ENCODE data around the gene REM1. TPM values are rescaled to one million over a fixed set of nuclear protein-coding genes. Genes with fewer than 3 reads are reported as not detected.

REM1 gene
- total RNA-seq, 4 donors from 2014 or later, result 0.80 to 1.8 (median 1.3) TPM; not detected in 1

DNA sequence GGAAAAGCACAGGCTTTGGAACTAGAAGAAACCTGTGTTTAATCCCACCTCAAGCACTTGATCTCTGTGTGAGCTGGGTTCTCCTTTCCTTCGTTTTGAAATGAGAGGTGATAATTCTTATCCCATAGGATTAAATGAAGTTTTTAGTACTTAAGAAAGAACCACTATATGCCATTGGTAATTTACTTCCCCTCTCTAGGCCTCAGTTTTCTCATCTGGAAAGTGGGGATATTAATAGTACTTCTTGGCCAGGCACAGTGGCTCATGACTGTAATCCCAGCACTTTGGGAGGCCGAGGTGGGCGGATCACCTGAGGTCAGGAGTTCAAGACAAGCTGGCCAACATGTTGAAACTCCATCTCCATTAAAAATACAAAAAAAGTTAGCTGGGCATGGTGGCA, 14.1 kb downstream of the REM1 start:
- no peak for DNase-seq
- H3K27me3 ChIP-seq, result peaks cover 8% of the 10 kb centered on the region
- no peak overlapping the region for H3K4me3 ChIP-seq
- intact Hi-C loops (cut with DNase I; ENCODE audit: low total_unique reads), result no loop called here
- no peak overlapping the region for H3K27ac ChIP-seq
- TF ChIP-seq POLR2A (IDR thresholded peaks at IDR 0.05), result no peak
- TF ChIP-seq, protein P1, sequence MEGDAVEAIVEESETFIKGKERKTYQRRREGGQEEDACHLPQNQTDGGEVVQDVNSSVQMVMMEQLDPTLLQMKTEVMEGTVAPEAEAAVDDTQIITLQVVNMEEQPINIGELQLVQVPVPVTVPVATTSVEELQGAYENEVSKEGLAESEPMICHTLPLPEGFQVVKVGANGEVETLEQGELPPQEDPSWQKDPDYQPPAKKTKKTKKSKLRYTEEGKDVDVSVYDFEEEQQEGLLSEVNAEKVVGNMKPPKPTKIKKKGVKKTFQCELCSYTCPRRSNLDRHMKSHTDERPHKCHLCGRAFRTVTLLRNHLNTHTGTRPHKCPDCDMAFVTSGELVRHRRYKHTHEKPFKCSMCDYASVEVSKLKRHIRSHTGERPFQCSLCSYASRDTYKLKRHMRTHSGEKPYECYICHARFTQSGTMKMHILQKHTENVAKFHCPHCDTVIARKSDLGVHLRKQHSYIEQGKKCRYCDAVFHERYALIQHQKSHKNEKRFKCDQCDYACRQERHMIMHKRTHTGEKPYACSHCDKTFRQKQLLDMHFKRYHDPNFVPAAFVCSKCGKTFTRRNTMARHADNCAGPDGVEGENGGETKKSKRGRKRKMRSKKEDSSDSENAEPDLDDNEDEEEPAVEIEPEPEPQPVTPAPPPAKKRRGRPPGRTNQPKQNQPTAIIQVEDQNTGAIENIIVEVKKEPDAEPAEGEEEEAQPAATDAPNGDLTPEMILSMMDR (IDR thresholded peaks at IDR 0.05), result no peak
- TF ChIP-seq POLR2AphosphoS5 (IDR thresholded peaks at IDR 0.05), result no peak
- no peak for TF ChIP-seq EP300 (IDR thresholded peaks at IDR 0.05; ENCODE audit: low read depth)
- no peaks in the 10 kb centered on the region for H3K36me3 ChIP-seq
- no peaks in the 10 kb centered on the region for H3K9me3 ChIP-seq
- H3K4me1 ChIP-seq, result peaks cover 0 to 5% (median 0%) of the 10 kb centered on the region in 4 donors
- 69 to 70% methylated on average over 2 to 3 of the region's 3 CpGs for WGBS, 2 donors (ENCODE audit: low coverage in 1 of 2)
- in situ Hi-C loops (cut with MboI; ENCODE audit: low pct_ligation_motif_present in 1 of 4, low pct_unique_long_range_greater_than_20kb in 1 of 4, low sequenced_read_pairs in 3 of 4), result no loop called here

DNA sequence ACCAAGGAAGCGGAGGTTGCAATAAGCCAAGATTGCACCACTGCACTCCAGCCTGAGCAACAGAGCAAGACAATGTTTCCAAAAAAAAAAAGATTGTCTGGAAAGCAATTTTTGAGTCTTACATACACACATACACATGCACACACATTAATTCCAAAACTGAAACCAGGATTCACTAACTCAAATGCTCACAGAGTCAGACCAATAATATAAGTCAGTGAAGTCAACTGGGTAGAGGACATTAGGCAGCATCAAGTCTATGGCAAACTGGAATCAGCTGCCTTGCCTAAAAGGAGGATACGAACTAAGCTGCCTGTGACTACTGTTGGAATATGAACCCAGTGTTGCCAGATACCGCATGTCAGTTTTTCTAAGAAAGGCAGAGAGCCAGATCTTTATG, 15.7 kb downstream of the REM1 start:
- intact Hi-C loops (cut with DNase I; ENCODE audit: low total_unique reads) (no loop called here), in situ Hi-C loops (cut with MboI; ENCODE audit: low pct_ligation_motif_present in 1 of 4, low pct_unique_long_range_greater_than_20kb in 1 of 4, low sequenced_read_pairs in 3 of 4) (no loop called here)
- no peak overlapping the region for H3K27ac ChIP-seq
- no peaks in the 10 kb centered on the region for H3K4me1 ChIP-seq
- H3K4me3 ChIP-seq, result no peak overlapping the region
- TF ChIP-seq POLR2A (IDR thresholded peaks at IDR 0.05) (no peak), POLR2AphosphoS5 (IDR thresholded peaks at IDR 0.05) (no peak), EP300 (IDR thresholded peaks at IDR 0.05; ENCODE audit: low read depth) (no peak)
- TF ChIP-seq, protein P1 (IDR thresholded peaks at IDR 0.05), result no peak
- H3K9me3 ChIP-seq, result no peaks in the 10 kb centered on the region
- H3K27me3 ChIP-seq, result peaks cover 2% of the 10 kb centered on the region
- no peaks in the 10 kb centered on the region for H3K36me3 ChIP-seq
- WGBS, 2 donors (ENCODE audit: low coverage in 1 of 2), result 85 to 86% methylated on average over 2 to 3 of the region's 3 CpGs
- DNase-seq, result no peak

DNA sequence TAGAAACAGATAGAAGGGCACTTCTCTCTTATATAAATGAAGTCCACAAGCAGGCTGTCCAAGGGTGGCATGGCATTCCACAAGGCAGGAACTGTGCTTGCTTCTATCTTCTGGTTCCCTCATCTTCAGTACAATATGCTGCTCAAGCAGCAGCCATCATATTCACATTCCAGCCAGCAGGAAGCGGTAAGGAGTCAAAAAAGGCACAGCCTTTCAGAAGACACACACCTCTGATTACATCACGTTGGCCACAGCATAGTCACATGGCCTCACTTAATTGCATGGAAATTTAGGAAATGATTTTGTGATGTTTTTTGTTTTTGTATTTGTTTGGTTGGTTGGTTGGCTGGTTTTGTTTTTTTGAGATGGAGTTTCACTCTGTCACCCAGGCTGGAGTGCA, 19.0 kb downstream of the REM1 start:
- Histone ChIP-seq H3K4me1 (peaks cover 0 to 8% (median 0%) of the 10 kb centered on the region in 4 donors), H3K27me3 (no peaks in the 10 kb centered on the region), H3K36me3 (no peaks in the 10 kb centered on the region), H3K4me3 (no peak overlapping the region), H3K9me3 (no peaks in the 10 kb centered on the region), H3K27ac (no peak overlapping the region)
- intact Hi-C loops (cut with DNase I; ENCODE audit: low total_unique reads), result no loop called here
- in situ Hi-C loops (cut with MboI; ENCODE audit: low pct_ligation_motif_present in 1 of 4, low pct_unique_long_range_greater_than_20kb in 1 of 4, low sequenced_read_pairs in 3 of 4), result no loop called here
- 56 to 58% methylated on average over 2 of the region's 2 CpGs for WGBS, 2 donors (ENCODE audit: low coverage in 1 of 2)
- no peak for TF ChIP-seq POLR2A (IDR thresholded peaks at IDR 0.05)
- TF ChIP-seq POLR2AphosphoS5 (IDR thresholded peaks at IDR 0.05), result no peak
- no peak for TF ChIP-seq EP300 (IDR thresholded peaks at IDR 0.05; ENCODE audit: low read depth)
- TF ChIP-seq, protein P1 (IDR thresholded peaks at IDR 0.05), result no peak
- DNase-seq, result no peak

DNA sequence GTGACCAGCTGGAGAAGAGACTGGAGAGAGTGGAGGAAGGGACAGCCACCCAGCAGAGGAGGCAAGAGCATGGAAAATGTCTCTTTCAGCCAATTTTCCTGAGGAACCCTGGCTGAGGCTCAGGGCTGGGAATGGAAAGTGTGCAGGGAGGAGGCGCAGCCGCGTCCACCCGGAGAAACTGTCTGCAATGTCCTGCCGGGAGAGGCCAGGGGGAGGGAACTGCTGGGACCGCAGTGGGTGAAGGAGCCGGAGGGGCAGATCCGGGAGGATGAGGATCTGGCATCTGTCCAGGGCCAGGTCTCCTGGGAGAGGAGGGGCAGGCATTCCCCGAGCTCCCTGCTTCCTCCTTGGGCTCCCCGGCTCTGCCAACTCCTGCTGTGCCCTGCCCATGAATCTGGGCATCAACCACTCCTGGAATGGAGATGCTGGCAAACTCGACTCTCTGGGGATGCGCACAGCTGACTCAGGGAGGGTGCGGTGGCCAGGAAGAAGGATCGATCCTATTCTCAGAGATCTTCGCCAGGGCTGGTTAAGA, 21.7 kb downstream of the REM1 start:
- no peak for TF ChIP-seq POLR2A (IDR thresholded peaks at IDR 0.05)
- TF ChIP-seq, protein P1 (IDR thresholded peaks at IDR 0.05), result no peak
- TF ChIP-seq POLR2AphosphoS5 (IDR thresholded peaks at IDR 0.05), result no peak
- no peak for TF ChIP-seq EP300 (IDR thresholded peaks at IDR 0.05; ENCODE audit: low read depth)
- in situ Hi-C loops (cut with MboI; ENCODE audit: low pct_ligation_motif_present in 1 of 4, low pct_unique_long_range_greater_than_20kb in 1 of 4, low sequenced_read_pairs in 3 of 4), result no loop called here
- Histone ChIP-seq H3K9me3 (no peaks in the 10 kb centered on the region), H3K27me3 (no peaks in the 10 kb centered on the region), H3K27ac (peak overlapping the region; percentile 45 to 66 (median 55)), H3K36me3 (no peaks in the 10 kb centered on the region), H3K4me1 (peaks cover 0 to 8% (median 0%) of the 10 kb centered on the region in 4 donors), H3K4me3 (no peak overlapping the region)
- intact Hi-C loops (cut with DNase I; ENCODE audit: low total_unique reads), result no loop called here
- WGBS, 2 donors (ENCODE audit: low coverage in 1 of 2), result 36% methylated on average over 15 of the region's 15 CpGs; no CpG with 5 or more reads in 1 of the 2 donors
- DNase-seq, result peak; percentile 22

All from transverse colon (tissue), 4 donors.